Heart left ventricle (tissue), 13 donors: ENCODE data around the gene MRGPRX2.

Experiments
- POLR2A ChIP-seq, 2 donors: fragments of 450-650 bp; IDR thresholded peaks; one replicate each; pipeline ENCODE4 v1.6.1; 2017; ENCODE audit warnings: antibody characterized with exemption in 2 of 2, mild to moderate bottlenecking in 2 of 2, moderate library complexity in 2 of 2
- TF ChIP-seq, protein P1 (sequence below), 12 donors: fragments of 200-600 bp; sonication (generic) in 4 of 12; IDR thresholded peaks; one replicate each; pipeline versions ENCODE4 v1.5.0 to v1.8.0; 2018 to 2022; ENCODE audit warnings: antibody characterized with exemption in 12 of 12, mild to moderate bottlenecking in 5 of 12
- donor health status: ischemic (EF 13 %, LVEDD 7.1; RV severe dilation, severe dysfunction).
- donor health status: DM: no; HTN: yes; CAD: no.
- donor health status: DM: no; HTN: no; CAD: no.
- donor health status: ischemic (EF 25% LVEDD 6.9; RV normal size, moderate dysfunction).
- donor health status: ischemic (EF 25% LVEDD 5.7; RV mildly dilated, moderate dysfunction).
- donor health status: ischemic (EF 35%, LVEDD 5.7; RV mildly dilated, moderate dysfunction).
- donor health status: nonischemic (EF 11% LVEDD 7.7; RV severe dilation, severe dysfunction).
- donor health status: DM: yes; HTN: yes; CAD: no.
- donor health status: PGD.
- donor health status: ischemic (EF 29% LVEDD 5.4; RV normal size, mild dysfunction).
- donor health status: nonischemic (EF 23%, LVEDD 6.1; RV moderate dilation, normal function).

DNA sequence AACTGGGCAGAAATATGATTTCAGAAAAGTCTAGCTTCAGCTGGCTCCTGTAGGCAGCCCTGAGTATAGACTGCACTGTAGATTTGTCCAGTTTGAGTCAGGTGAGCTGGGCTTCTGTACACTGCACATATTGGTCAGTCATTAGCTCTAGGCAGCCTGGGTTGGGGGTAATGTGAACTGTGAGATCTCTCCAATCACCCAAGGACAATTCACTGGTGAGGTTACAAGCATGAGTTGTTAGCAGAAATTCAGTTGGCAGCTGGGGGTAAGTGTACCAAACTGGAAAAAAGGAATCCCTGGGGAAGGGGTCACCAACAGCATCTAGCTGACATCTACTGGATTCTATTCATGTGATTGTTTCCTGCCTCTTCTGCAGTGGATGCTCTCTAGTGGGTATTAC is 39.7 kb downstream of the MRGPRX2 start:
- TF ChIP-seq, protein P1, sequence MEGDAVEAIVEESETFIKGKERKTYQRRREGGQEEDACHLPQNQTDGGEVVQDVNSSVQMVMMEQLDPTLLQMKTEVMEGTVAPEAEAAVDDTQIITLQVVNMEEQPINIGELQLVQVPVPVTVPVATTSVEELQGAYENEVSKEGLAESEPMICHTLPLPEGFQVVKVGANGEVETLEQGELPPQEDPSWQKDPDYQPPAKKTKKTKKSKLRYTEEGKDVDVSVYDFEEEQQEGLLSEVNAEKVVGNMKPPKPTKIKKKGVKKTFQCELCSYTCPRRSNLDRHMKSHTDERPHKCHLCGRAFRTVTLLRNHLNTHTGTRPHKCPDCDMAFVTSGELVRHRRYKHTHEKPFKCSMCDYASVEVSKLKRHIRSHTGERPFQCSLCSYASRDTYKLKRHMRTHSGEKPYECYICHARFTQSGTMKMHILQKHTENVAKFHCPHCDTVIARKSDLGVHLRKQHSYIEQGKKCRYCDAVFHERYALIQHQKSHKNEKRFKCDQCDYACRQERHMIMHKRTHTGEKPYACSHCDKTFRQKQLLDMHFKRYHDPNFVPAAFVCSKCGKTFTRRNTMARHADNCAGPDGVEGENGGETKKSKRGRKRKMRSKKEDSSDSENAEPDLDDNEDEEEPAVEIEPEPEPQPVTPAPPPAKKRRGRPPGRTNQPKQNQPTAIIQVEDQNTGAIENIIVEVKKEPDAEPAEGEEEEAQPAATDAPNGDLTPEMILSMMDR (IDR thresholded peaks at IDR 0.05) = no peak
- TF ChIP-seq POLR2A (IDR thresholded peaks at IDR 0.05) = no peak
